ENCODE results near the gene CD2BP2. TPM values are rescaled to one million over a fixed set of nuclear protein-coding genes. Genes with fewer than 3 reads are reported as not detected.

The CD2BP2 gene
- total RNA-seq, result 33.8 and 39.1 TPM in 2 replicates

DNA sequence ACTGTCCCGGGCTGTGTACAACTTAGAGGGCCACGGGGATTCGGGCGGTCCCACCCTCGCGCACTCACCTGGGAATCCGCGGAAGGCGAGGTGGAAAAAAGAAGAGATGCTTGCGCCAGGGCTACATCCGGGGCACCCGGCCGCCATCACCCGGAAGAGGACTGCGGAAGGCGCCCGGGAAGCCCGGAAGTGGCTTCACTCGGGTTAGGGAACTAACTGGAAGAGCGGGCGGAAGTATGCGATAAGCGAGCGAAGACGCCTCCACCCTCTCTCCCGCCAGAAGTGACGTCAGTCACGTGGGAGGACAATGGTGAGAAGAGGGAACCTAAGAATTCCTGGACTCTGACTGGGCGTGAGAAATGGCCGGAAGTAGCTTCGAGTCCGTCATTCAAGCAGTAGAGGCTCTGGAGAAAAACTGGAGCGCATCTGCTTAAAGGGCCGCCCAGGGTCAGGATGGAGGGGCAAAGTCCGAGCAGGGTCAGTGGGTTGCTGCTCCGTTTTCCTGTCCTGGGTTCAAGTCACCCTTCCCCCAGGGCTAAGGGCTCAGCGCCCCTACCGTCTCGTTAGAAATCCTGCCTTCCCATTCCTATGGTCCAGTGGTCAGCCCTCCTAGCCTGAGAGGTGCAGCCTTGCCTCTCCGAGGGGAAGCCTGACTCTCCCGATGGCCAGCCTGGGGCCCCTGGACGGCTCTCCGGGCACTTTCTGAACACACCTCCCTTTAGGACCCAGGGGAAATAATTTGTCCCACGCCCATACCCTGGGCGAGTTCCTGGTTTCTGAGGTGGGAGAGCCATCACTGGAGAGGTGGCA is at the start of gene CD2BP2:
Gene CD2BP2 (minus strand): TSS at position 165 of the 810 bp plus-strand sequence. CDS start 627 bp downstream, outside the sequence.

DNA sequence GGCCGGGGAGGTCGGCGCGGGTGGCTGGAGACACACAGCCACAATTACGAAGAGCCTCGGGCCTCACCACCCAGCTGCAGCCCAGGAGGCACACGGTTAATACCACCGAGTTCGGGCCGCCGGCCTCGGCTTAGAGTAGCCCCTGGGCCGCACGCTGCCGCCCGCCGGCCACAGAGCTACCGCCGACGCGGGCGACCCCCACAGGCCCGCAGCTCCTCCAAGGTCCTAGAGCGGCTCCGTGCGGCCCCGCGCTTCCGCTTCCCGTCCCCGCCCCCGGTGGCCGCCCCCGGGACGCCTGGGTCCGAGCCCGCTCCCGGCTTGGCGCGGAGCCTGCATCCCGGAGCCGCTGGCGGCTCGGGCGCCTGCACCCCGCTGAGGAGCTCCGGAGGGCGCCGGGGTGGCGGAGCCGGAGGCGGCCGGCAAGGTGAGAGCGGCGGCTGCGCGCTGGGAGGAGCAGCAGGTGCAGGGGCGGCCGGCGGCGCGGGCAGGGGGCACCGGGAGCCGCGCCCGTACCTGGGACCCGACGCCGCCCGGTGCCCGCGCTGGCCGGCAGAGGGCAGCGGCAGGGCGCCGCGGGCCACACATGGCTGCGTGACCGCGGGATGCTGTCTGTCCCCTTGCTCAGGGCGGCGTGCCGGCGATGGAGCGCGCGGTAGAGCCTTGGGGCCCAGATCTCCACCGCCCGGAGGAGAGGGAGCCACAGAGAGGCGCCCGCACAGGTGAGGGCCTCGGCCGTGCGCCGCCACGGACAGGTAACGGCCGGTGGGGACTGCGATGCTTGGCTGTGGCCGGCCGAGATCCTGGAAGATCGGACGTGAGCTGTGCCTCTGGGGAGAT is 40.3 kb upstream of the CD2BP2 start, which contains the start of gene ZNF48:
Gene ZNF48 (plus strand): TSS at position 266 of the 837 bp plus-strand sequence. CDS start 375 bp downstream, at position 641.

DNA sequence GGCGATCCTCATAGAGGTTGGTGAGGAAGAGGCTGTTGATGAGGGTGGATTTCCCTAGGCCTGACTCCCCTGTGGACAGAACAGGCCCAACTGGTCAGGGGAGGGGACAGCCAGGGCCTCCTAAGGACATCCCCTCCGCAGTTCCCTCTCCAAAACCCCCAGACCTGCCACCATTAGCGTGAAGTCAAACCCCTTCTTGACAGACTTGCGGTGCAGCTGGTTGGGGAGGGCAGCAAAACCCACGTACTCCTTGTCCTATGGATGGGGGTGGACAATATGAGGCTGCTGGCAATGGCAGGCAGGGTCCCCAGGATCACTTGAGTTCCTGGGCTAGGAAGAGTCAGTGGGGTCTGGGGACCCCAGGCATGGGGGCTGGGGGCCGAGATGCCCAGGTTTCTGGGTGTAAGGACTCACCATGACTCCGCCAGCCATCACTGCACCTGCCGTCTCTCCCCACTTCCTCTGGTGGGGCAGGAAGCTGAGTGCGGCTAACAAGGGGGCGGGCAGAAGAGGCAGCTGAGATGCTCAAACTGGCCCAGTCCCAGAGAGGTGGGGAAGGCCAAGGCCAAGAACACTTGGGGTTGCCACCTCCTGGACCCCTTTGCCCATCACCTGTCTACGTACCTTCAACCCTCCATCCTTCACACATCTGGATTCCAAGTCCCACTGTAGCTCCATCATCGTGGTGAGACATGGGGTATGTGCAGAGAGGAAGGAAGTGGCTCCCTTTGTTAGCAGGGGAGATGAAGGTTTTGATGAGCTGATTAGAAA is 27.2 kb upstream of the CD2BP2 start, which contains the start of gene SEPTIN1:
Gene SEPTIN1 (minus strand): TSS at position 451 of the 771 bp plus-strand sequence. CDS start 19 bp downstream, at position 432.

DNA sequence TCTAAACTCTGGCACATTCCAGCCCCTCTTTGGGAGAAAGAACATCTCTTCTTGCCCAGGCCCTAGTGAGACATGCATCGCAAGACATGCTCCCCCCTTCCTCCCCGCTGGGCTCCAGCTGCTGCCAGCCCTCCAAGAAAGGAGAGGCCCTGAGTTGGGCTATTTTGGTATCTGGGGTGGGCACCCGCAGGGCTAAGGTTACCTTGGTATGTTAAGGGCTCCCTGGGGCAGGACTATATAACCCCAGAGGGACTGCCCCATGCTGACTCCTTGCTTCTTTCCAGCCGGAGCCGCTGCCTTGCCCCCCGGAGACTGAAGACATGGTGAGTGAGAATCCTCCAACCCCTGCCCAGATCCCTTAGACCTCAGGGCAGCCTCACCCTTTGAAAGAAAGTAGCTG is 19.4 kb upstream of the CD2BP2 start, which contains the start of gene MYL11:
Gene MYL11 (plus strand): TSS at position 265 of the 400 bp plus-strand sequence. CDS start 56 bp downstream, at position 321.

DNA sequence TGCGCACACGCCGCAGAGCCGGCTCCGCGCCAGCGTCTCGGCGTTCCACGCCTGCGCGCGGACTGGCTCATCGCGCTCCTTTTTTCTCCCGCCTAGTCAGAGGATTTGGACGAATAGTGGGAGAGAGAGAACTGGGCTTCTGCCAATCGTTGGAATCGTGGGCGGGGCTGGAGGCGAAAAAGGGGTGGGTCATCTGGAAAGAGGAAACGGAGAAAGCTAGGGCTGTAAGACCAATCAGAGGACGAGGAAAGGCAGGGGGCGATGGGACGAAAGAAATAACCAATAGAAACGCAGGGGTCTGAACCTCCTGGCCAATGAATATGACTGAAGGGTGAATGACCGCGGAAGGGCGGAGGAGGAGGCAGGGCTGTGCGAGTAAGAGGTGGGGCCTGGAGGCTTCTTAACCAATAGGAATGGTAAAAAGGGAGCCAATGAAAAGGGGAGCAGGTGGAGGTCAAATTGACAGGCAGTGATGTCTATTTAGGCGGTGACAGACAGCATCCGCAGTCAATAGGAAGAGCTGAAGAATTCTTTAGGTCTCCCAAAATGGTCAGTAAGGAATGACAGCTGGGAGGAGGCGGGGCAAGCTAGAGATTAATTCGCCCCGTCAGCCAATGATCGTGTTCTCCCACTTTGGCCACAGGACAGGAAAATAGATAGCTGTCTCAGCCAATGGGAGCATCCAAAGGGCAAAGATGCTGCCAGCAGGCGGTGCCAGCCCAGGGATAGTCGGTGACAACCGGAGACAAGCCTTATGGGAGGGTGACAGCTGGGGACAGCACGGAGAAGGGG is 15.5 kb upstream of the CD2BP2 start, which contains the start of gene TBC1D10B:
Gene TBC1D10B (minus strand): TSS at position 39 of the 792 bp plus-strand sequence. CDS start 311 bp downstream, outside the sequence.

Other genes starting within 250 kb of the CD2BP2 start
- 0.71 and 1.6 TPM in 2 replicates for gene GDPD3, start 241.8 kb downstream of the CD2BP2 start, total RNA-seq
- 28.4 and 41.2 TPM in 2 replicates for gene MAPK3, start 232.1 kb downstream of the CD2BP2 start, total RNA-seq
- gene CORO1A, start 171.7 kb downstream of the CD2BP2 start, total RNA-seq, result 0.46 and 0.71 TPM in 2 replicates
- gene BOLA2B, start 161.6 kb downstream of the CD2BP2 start, total RNA-seq, result 20.8 and 31.1 TPM in 2 replicates
- 20.9 and 21.2 TPM in 2 replicates for gene SLX1A, start 161.4 kb downstream of the CD2BP2 start, total RNA-seq
- gene SULT1A3, start 156.1 kb downstream of the CD2BP2 start, total RNA-seq, result 2.4 and 3.4 TPM in 2 replicates
- gene NPIPB13, start 106.8 kb downstream of the CD2BP2 start, total RNA-seq, result 0.43 and 1.8 TPM in 2 replicates
- 17.1 and 19.9 TPM in 2 replicates for gene TBC1D10B, start 15.2 kb upstream of the CD2BP2 start, total RNA-seq
- gene MYL11, start 19.5 kb upstream of the CD2BP2 start, total RNA-seq, result not detected in 2 replicates
- gene SEPTIN1, start 27.3 kb upstream of the CD2BP2 start, total RNA-seq, result not detected in 2 replicates
- gene ZNF48, start 40.1 kb upstream of the CD2BP2 start, total RNA-seq, result 4.6 and 5.5 TPM in 2 replicates
- gene ZNF771, start 52.3 kb upstream of the CD2BP2 start, total RNA-seq, result 9.8 and 10.5 TPM in 2 replicates
- gene DCTPP1, start 74.7 kb upstream of the CD2BP2 start, total RNA-seq, result 5.5 and 6.9 TPM in 2 replicates
- 11.1 and 13.7 TPM in 2 replicates for gene SEPHS2, start 90.6 kb upstream of the CD2BP2 start, total RNA-seq
- not detected in 2 replicates for gene ITGAL, start 117.4 kb upstream of the CD2BP2 start, total RNA-seq
- gene ZNF768, start 171.3 kb upstream of the CD2BP2 start, total RNA-seq, result 9.5 and 12.8 TPM in 2 replicates
- gene ZNF747, start 179.6 kb upstream of the CD2BP2 start, total RNA-seq, result 6.7 and 8.4 TPM in 2 replicates
- 2.1 and 2.8 TPM in 2 replicates for gene ZNF764, start 203.1 kb upstream of the CD2BP2 start, total RNA-seq
- gene ZNF688, start 216.4 kb upstream of the CD2BP2 start, total RNA-seq, result 12.1 and 12.9 TPM in 2 replicates
- 7.9 and 8.4 TPM in 2 replicates for gene ZNF785, start 230.4 kb upstream of the CD2BP2 start, total RNA-seq

Data from smooth muscle cell of bladder (primary cell).